WTC11 (cell line): ENCODE measurements around the gene BAMBI. TPM values are rescaled to one million over a fixed set of nuclear protein-coding genes. Genes with fewer than 3 reads are reported as not detected.

Experiments
- ATAC-seq: fragments of 200-7000 bp; cut with Tn5 transposase; 2 replicates; pipeline ENCODE4 v1.10.0; 2021; ENCODE audit warnings: mild to moderate bottlenecking, moderate library complexity
- CTCF ChIA-PET: fragments of 300-600 bp; sonication (Branson Sonifier 250); formaldehyde crosslinking; loops from one replicate; lab custom pipeline; 2021; ENCODE audit warnings: antibody characterized with exemption; lab: Charles Lee
- POLR2A ChIA-PET: fragments of 350-600 bp; sonication (Branson Sonifier 250); formaldehyde crosslinking; loops from one replicate; lab custom pipeline; 2021; ENCODE audit warnings: antibody characterized with exemption; lab: Charles Lee
- DNase-seq: peaks from one replicate; pipeline ENCODE4 v3.0.0; 2021; ENCODE audit warnings: low spot score
- H3K27ac Mint-ChIP-seq: 2 replicates; pipeline ENCODE4 v1.8.0; 2021; ENCODE audit warnings: mixed read lengths
- H3K27me3 Mint-ChIP-seq: 2 replicates; pipeline ENCODE4 v1.8.0; 2021; ENCODE audit warnings: low read depth, mild to moderate bottlenecking, moderate library complexity, mixed read lengths
- H3K36me3 Mint-ChIP-seq: 2 replicates; pipeline ENCODE4 v1.8.0; 2021; ENCODE audit warnings: mixed read lengths
- H3K4me1 Mint-ChIP-seq: 2 replicates; pipeline ENCODE4 v1.8.0; 2022; ENCODE audit warnings: mixed read lengths
- H3K4me3 Mint-ChIP-seq: 2 replicates; pipeline ENCODE4 v1.8.0; 2021; ENCODE audit warnings: mild to moderate bottlenecking, moderate library complexity, mixed read lengths
- H3K9me3 Mint-ChIP-seq: 2 replicates; pipeline ENCODE4 v1.8.0; 2021; ENCODE audit warnings: mixed read lengths
- CBFB ChIP-seq: sonication (generic); formaldehyde crosslinking; IDR thresholded peaks from 2 replicates; pipeline ENCODE4 v1.8.1; 2022; ENCODE audit warnings: mild to moderate bottlenecking, low read depth, missing genetic modification reagents
- CDX4 ChIP-seq: fragments of 250-450 bp; sonication (Bioruptor Pico); IDR thresholded peaks from 2 replicates; pipeline ENCODE4 v1.9.0; 2021; ENCODE audit warnings: moderate library complexity, mild to moderate bottlenecking, inconsistent platforms, borderline replicate concordance
- CREB1 ChIP-seq: sonication (generic); formaldehyde crosslinking; IDR thresholded peaks from 2 replicates; pipeline ENCODE4 v1.8.0; 2023; ENCODE audit warnings: mild to moderate bottlenecking, missing genetic modification reagents
- CTCF ChIP-seq: fragments of 200-600 bp; IDR thresholded peaks from 2 replicates; pipeline ENCODE4 v1.8.0; 2022; ENCODE audit warnings: antibody characterized with exemption
- ELF4 ChIP-seq: sonication (generic); formaldehyde crosslinking; IDR thresholded peaks from 2 replicates; pipeline ENCODE4 v1.8.1; 2022; ENCODE audit warnings: low read depth, mild to moderate bottlenecking, moderate library complexity, missing genetic modification reagents
- ESRRA ChIP-seq: sonication (generic); formaldehyde crosslinking; IDR thresholded peaks from 2 replicates; pipeline ENCODE4 v1.8.1; 2022; ENCODE audit warnings: mild to moderate bottlenecking, missing genetic modification reagents, borderline replicate concordance
- GABPB1 ChIP-seq: sonication (generic); formaldehyde crosslinking; IDR thresholded peaks from 2 replicates; pipeline ENCODE4 v1.8.1; 2023; ENCODE audit warnings: mild to moderate bottlenecking, missing genetic modification reagents
- JAZF1 ChIP-seq: fragments of 250-450 bp; sonication (Bioruptor Pico); IDR thresholded peaks from 2 replicates; pipeline ENCODE4 v1.9.0; 2021; ENCODE audit warnings: moderate library complexity, mild to moderate bottlenecking, inconsistent platforms
- MYBL2 ChIP-seq: sonication (generic); formaldehyde crosslinking; IDR thresholded peaks from 2 replicates; pipeline ENCODE4 v1.8.1; 2023; ENCODE audit warnings: mild to moderate bottlenecking, moderate library complexity, missing genetic modification reagents
- NR3C1 ChIP-seq: sonication (generic); formaldehyde crosslinking; conservative IDR thresholded peaks from 2 replicates; pipeline ENCODE4 v1.8.1; 2023; ENCODE audit warnings: low read depth, mild to moderate bottlenecking, missing genetic modification reagents
- TEAD4 ChIP-seq: sonication (generic); formaldehyde crosslinking; IDR thresholded peaks from 2 replicates; pipeline ENCODE4 v1.8.0; 2022; ENCODE audit warnings: mild to moderate bottlenecking, missing genetic modification reagents
- ZNF138 ChIP-seq: sonication (generic); formaldehyde crosslinking; conservative IDR thresholded peaks from 2 replicates; pipeline ENCODE4 v1.8.1; 2022; ENCODE audit warnings: mild to moderate bottlenecking, moderate library complexity, missing genetic modification reagents
- ZNF416 ChIP-seq: fragments of 250-450 bp; sonication (Bioruptor Pico); IDR thresholded peaks from 2 replicates; pipeline ENCODE4 v1.9.0; 2021; ENCODE audit warnings: mild to moderate bottlenecking, inconsistent platforms
- total RNA-seq: library from RNA; stranded (reverse); gene quantifications from 3 replicates; pipeline ENCODE4 v1.2.3, GENCODE V29; 2021
- TF ChIP-seq, protein P1 (sequence below): sonication (generic); formaldehyde crosslinking; IDR thresholded peaks from 2 replicates; pipeline ENCODE4 v1.8.1; 2023; ENCODE audit warnings: mild to moderate bottlenecking, missing genetic modification reagents
- TF ChIP-seq, protein P2 (sequence below): sonication (generic); formaldehyde crosslinking; IDR thresholded peaks from 2 replicates; pipeline ENCODE4 v1.8.1; 2023; ENCODE audit warnings: mild to moderate bottlenecking, missing genetic modification reagents
- TF ChIP-seq, protein P3 (sequence below): sonication (generic); formaldehyde crosslinking; IDR thresholded peaks from 2 replicates; pipeline ENCODE4 v1.8.1; 2022; ENCODE audit warnings: low read depth, missing genetic modification reagents, borderline replicate concordance
- TF ChIP-seq, protein P4 (sequence below): fragments of 250-450 bp; sonication (Bioruptor Pico); IDR thresholded peaks from 2 replicates; pipeline ENCODE4 v1.9.0; 2021; ENCODE audit warnings: mild to moderate bottlenecking

The BAMBI gene
- total RNA-seq, 1 experiment from 2014 or later: 29.0 TPM

DNA sequence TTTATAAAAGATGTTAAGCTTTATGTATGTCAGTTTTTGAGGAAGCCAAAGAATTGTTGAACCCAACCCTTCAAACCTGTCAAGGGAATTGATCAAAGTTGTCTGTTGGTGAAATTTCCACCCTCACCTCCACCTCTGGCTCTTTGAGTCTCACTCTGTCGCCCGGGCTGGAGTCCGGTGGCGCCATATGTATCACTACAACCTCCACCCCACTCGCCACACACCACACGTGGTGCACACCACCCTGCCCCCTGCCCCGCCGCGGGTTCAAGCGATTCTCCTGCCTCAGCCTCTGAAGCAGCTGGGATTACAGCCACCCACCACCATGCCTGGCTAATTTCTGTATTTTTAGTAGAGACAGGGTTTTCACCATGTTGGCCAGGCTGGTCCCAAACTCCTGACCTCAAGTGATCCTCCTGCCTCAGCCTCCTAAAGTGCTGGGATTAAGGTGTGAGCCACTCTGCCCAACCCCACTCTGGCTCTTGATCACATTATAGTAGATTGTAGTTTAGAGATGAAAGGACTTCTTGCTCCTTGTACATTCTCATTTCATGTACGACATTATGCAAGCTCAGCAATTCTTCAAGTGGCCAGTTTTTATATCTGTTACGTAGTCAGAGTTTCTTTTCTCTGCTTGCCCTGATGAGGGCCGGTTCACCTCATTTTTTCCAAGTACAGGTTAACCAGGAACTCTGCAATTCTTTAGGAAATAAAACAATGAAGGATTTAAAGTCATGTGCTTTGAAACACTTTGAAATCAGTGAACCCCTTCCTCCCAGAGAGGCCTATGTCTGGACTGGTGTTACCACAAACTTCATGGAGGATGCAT is 7.0 kb downstream of the BAMBI start:
- Mint-ChIP-seq H3K4me3 (no peak overlapping the region), H3K4me1 (peaks cover 78% of the 10 kb centered on the region)
- CTCF ChIA-PET: interaction anchor here (0.9 to 1.6 kb wide), 2 partner anchors 53 to 620 kb away, joined by 3 read pairs; no protein-coding TSS in a partner anchor

GRCh38 chr10:28684986-28685580 is 7.8 kb downstream of the BAMBI start:
- DNase-seq (no peak), ATAC-seq (peak; percentile 15; the same call in 1 of the 2 replicates)
- ChIA-PET CTCF (interaction anchor here (2.3 to 2.4 kb wide), 2 partner anchors 8 to 22 kb away, joined by 8 to 9 read pairs; partner anchors contain the start of gene BAMBI), POLR2A (interaction anchor here (0.8 kb wide), 1 partner anchor 8 kb away, joined by 3 read pairs; the partner anchor contains the start of gene BAMBI)
- TF ChIP-seq, protein P1, sequence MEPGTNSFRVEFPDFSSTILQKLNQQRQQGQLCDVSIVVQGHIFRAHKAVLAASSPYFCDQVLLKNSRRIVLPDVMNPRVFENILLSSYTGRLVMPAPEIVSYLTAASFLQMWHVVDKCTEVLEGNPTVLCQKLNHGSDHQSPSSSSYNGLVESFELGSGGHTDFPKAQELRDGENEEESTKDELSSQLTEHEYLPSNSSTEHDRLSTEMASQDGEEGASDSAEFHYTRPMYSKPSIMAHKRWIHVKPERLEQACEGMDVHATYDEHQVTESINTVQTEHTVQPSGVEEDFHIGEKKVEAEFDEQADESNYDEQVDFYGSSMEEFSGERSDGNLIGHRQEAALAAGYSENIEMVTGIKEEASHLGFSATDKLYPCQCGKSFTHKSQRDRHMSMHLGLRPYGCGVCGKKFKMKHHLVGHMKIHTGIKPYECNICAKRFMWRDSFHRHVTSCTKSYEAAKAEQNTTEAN (CRISPR knock-in tag): no peak
- Mint-ChIP-seq H3K4me1 (peaks cover 76% of the 10 kb centered on the region), H3K36me3 (peaks cover 34% of the 10 kb centered on the region), H3K27me3 (no peaks in the 10 kb centered on the region), H3K27ac (peak overlapping the region; percentile 73), H3K9me3 (no peaks in the 10 kb centered on the region), H3K4me3 (peak overlapping the region; percentile 36; the same call in 1 of the 2 replicates)

More for the DNA sequence above, 7.0 kb downstream of the BAMBI start:
- Mint-ChIP-seq H3K9me3 (no peaks in the 10 kb centered on the region), H3K27ac (peak overlapping the region; percentile 73), H3K27me3 (no peaks in the 10 kb centered on the region), H3K36me3 (peaks cover 34% of the 10 kb centered on the region)
- TF ChIP-seq ZNF138 (CRISPR knock-in tag): no peak
- 0 out of 2 replicates have a peak, but pooled peaks have one; percentile 12 for TF ChIP-seq CDX4 (CRISPR knock-in tag)
- TF ChIP-seq MYBL2: no peak
- no peak for TF ChIP-seq TEAD4 (CRISPR knock-in tag)
- TF ChIP-seq GABPB1 (CRISPR knock-in tag): no peak
- ATAC-seq (no peak), DNase-seq (no peak)
- POLR2A ChIA-PET: no interaction called here

GRCh38 chr10:28685717-28686116 is 8.4 kb downstream of the BAMBI start:
- DNase-seq (no peak), ATAC-seq (peak; percentile 20; the same call in 1 of the 2 replicates)
- Mint-ChIP-seq H3K27me3 (no peaks in the 10 kb centered on the region), H3K36me3 (peaks cover 34% of the 10 kb centered on the region), H3K4me3 (peak overlapping the region; percentile 36), H3K4me1 (peaks cover 76% of the 10 kb centered on the region), H3K27ac (peak overlapping the region; percentile 73), H3K9me3 (no peaks in the 10 kb centered on the region)
- ChIA-PET CTCF (interaction anchor here (0.7 to 2.4 kb wide), 4 partner anchors 8 to 810 kb away, joined by 3 to 9 read pairs (median 6); partner anchors contain the start of gene BAMBI), POLR2A (interaction anchor here (0.7 to 0.8 kb wide), 2 partner anchors 8 to 69 kb away, joined by 3 read pairs; partner anchors contain the start of gene BAMBI)
- TF ChIP-seq, protein P1 (CRISPR knock-in tag): no peak
- TF ChIP-seq, protein P2, sequence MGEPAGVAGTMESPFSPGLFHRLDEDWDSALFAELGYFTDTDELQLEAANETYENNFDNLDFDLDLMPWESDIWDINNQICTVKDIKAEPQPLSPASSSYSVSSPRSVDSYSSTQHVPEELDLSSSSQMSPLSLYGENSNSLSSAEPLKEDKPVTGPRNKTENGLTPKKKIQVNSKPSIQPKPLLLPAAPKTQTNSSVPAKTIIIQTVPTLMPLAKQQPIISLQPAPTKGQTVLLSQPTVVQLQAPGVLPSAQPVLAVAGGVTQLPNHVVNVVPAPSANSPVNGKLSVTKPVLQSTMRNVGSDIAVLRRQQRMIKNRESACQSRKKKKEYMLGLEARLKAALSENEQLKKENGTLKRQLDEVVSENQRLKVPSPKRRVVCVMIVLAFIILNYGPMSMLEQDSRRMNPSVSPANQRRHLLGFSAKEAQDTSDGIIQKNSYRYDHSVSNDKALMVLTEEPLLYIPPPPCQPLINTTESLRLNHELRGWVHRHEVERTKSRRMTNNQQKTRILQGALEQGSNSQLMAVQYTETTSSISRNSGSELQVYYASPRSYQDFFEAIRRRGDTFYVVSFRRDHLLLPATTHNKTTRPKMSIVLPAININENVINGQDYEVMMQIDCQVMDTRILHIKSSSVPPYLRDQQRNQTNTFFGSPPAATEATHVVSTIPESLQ (CRISPR knock-in tag): no peak
- TF ChIP-seq CTCF (no peak), ELF4 (CRISPR knock-in tag) (no peak), JAZF1 (CRISPR knock-in tag) (no peak), NR3C1 (CRISPR knock-in tag) (no peak), CREB1 (no peak), ZNF416 (no peak), ESRRA (CRISPR knock-in tag) (no peak), CBFB (CRISPR knock-in tag) (no peak)
- TF ChIP-seq, protein P3, sequence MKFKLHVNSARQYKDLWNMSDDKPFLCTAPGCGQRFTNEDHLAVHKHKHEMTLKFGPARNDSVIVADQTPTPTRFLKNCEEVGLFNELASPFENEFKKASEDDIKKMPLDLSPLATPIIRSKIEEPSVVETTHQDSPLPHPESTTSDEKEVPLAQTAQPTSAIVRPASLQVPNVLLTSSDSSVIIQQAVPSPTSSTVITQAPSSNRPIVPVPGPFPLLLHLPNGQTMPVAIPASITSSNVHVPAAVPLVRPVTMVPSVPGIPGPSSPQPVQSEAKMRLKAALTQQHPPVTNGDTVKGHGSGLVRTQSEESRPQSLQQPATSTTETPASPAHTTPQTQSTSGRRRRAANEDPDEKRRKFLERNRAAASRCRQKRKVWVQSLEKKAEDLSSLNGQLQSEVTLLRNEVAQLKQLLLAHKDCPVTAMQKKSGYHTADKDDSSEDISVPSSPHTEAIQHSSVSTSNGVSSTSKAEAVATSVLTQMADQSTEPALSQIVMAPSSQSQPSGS (CRISPR knock-in tag): no peak
- TF ChIP-seq, protein P4, sequence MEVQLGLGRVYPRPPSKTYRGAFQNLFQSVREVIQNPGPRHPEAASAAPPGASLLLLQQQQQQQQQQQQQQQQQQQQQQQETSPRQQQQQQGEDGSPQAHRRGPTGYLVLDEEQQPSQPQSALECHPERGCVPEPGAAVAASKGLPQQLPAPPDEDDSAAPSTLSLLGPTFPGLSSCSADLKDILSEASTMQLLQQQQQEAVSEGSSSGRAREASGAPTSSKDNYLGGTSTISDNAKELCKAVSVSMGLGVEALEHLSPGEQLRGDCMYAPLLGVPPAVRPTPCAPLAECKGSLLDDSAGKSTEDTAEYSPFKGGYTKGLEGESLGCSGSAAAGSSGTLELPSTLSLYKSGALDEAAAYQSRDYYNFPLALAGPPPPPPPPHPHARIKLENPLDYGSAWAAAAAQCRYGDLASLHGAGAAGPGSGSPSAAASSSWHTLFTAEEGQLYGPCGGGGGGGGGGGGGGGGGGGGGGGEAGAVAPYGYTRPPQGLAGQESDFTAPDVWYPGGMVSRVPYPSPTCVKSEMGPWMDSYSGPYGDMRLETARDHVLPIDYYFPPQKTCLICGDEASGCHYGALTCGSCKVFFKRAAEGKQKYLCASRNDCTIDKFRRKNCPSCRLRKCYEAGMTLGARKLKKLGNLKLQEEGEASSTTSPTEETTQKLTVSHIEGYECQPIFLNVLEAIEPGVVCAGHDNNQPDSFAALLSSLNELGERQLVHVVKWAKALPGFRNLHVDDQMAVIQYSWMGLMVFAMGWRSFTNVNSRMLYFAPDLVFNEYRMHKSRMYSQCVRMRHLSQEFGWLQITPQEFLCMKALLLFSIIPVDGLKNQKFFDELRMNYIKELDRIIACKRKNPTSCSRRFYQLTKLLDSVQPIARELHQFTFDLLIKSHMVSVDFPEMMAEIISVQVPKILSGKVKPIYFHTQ: no peak
